Spleen (tissue), 7 donors: Measurements from ENCODE around the gene GLRA3.

Experiments
- POLR2A ChIP-seq, 3 donors: fragments of 450-650 bp; IDR thresholded peaks; one replicate each; pipeline ENCODE4 v1.5.1; 2017; ENCODE audit warnings: antibody characterized with exemption in 3 of 3, mild to moderate bottlenecking in 1 of 3
- POLR2AphosphoS5 ChIP-seq, 3 donors: sonication (generic); formaldehyde crosslinking; IDR thresholded peaks; one replicate each; pipeline ENCODE4 v1.5.1; 2017; ENCODE audit warnings: antibody characterized with exemption in 3 of 3
- TF ChIP-seq, protein P1 (sequence below), 11 experiments: fragments of 200-600 bp in 7 of 11; fragments of 450-650 bp in 4 of 11; sonication (generic) in 4 of 11; IDR thresholded peaks in 8 of 11; conservative IDR thresholded peaks in 3 of 11; 1 replicate in 7 of 11; 2 replicates in 4 of 11; pipeline versions ENCODE4 v1.4.0 to v1.8.0; 2016 to 2021; ENCODE audit warnings: antibody characterized with exemption in 11 of 11, inconsistent platforms in 4 of 11, mild to moderate bottlenecking in 1 of 11
- donor health status: DM: no; HTN: no; CAD: no; lungs with moderate emphysema.
- donor health status: DM: no; HTN: no; CAD: no.
- donor health status: DM: no; HTN: no; CAD: no.

DNA sequence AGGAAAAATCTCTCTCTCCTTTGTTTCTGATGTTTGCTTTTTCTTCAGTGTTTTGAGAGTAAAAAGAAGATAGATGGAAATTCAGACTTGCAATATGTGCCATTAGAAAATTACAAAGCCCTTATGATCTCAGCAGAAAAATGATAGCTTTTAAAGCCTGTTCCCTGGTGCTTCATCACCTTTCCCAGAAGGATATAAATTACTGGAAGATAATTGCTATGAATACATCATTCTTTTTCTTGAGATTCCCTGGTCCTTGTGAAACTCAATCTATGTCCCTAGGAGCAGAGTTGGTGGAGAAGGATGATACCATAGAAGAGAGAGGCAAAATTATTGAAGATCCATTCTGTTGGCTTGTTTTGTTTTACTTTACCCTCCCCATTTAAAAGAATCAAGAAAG, 86.5 kb downstream of the GLRA3 start:
- TF ChIP-seq, protein P1, sequence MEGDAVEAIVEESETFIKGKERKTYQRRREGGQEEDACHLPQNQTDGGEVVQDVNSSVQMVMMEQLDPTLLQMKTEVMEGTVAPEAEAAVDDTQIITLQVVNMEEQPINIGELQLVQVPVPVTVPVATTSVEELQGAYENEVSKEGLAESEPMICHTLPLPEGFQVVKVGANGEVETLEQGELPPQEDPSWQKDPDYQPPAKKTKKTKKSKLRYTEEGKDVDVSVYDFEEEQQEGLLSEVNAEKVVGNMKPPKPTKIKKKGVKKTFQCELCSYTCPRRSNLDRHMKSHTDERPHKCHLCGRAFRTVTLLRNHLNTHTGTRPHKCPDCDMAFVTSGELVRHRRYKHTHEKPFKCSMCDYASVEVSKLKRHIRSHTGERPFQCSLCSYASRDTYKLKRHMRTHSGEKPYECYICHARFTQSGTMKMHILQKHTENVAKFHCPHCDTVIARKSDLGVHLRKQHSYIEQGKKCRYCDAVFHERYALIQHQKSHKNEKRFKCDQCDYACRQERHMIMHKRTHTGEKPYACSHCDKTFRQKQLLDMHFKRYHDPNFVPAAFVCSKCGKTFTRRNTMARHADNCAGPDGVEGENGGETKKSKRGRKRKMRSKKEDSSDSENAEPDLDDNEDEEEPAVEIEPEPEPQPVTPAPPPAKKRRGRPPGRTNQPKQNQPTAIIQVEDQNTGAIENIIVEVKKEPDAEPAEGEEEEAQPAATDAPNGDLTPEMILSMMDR (IDR thresholded peaks at IDR 0.05 in 8 of 11, conservative IDR thresholded peaks at IDR 0.05 in 3 of 11): no peak
- TF ChIP-seq POLR2A (IDR thresholded peaks at IDR 0.05): no peak
- TF ChIP-seq POLR2AphosphoS5 (IDR thresholded peaks at IDR 0.05): no peak
